Liver (tissue), 9 donors: ENCODE measurements around the gene DSCAML1. TPM values are rescaled to one million over a fixed set of nuclear protein-coding genes. Genes with fewer than 3 reads are reported as not detected.

Source experiments
- DNase-seq: peaks from one replicate; pipeline ENCODE4 v3.0.0-alpha.2; 2017; ENCODE audit warnings: low spot score
- H3K27ac ChIP-seq, 2 donors: one replicate each; pipeline ENCODE4 v1.7.0; 2013; ENCODE audit warnings: inconsistent platforms in 2 of 2, low read length in 2 of 2, control low read depth in 1 of 2, low read depth in 1 of 2, mild to moderate bottlenecking in 1 of 2
- H3K27me3 ChIP-seq, 4 donors: one replicate each; pipeline versions ENCODE4 v1.6.1 to v1.7.0; 2013; ENCODE audit warnings: low read length in 3 of 4, inconsistent platforms in 1 of 4, mild to moderate bottlenecking in 1 of 4, moderate library complexity in 1 of 4; ENCODE audit not compliant: control insufficient read depth in 4 of 4, insufficient read depth in 4 of 4
- H3K36me3 ChIP-seq, 4 donors: one replicate each; pipeline versions ENCODE4 v1.6.1 to v1.7.0; 2013; ENCODE audit warnings: low read length in 3 of 4, mild to moderate bottlenecking in 3 of 4, low read depth in 1 of 4, moderate library complexity in 1 of 4; ENCODE audit not compliant: control insufficient read depth in 4 of 4, insufficient read depth in 3 of 4
- H3K4me1 ChIP-seq, 4 donors: one replicate each; pipeline versions ENCODE4 v1.6.1 to v1.7.0; 2013; ENCODE audit warnings: low read length in 3 of 4, mild to moderate bottlenecking in 3 of 4, moderate library complexity in 1 of 4; ENCODE audit not compliant: control insufficient read depth in 4 of 4, insufficient read depth in 4 of 4
- H3K4me3 ChIP-seq, 3 donors: one replicate each; pipeline versions ENCODE4 v1.6.1 to v1.7.0; 2013; ENCODE audit warnings: low read length in 3 of 3, control low read depth in 1 of 3, low read depth in 1 of 3, mild to moderate bottlenecking in 1 of 3
- H3K9ac ChIP-seq, 2 donors: one replicate each; pipeline ENCODE4 v1.7.0; 2013; ENCODE audit warnings: low read length in 2 of 2, mild to moderate bottlenecking in 2 of 2, moderate library complexity in 2 of 2, control low read depth in 1 of 2, low read depth in 1 of 2
- H3K9me3 ChIP-seq, 4 donors: one replicate each; pipeline versions ENCODE4 v1.6.1 to v1.7.0; 2013; ENCODE audit warnings: low read length in 3 of 4; ENCODE audit not compliant: control insufficient read depth in 4 of 4
- CTCF ChIP-seq: fragments of 150-350 bp; IDR thresholded peaks from 2 replicates; pipeline ENCODE4 v1.5.1; 2017; ENCODE audit warnings: improper control_type of control experiment, low read depth, low read length; ENCODE audit not compliant: missing input control
- EGR1 ChIP-seq, 2 donors: IDR thresholded peaks; 2 replicates each; pipeline ENCODE4 v1.6.1; 2016 to 2018; ENCODE audit warnings: antibody characterized with exemption in 2 of 2, low read depth in 2 of 2
- FOXA1 ChIP-seq: IDR thresholded peaks from 2 replicates; pipeline ENCODE4 v1.6.1; 2016; ENCODE audit warnings: antibody characterized with exemption
- FOXA2 ChIP-seq: IDR thresholded peaks from 2 replicates; pipeline ENCODE4 v1.6.1; 2016; ENCODE audit warnings: antibody characterized with exemption
- HNF4A ChIP-seq, 2 donors: conservative IDR thresholded peaks; 2 replicates each; pipeline ENCODE4 v1.6.1; 2016; ENCODE audit warnings: antibody characterized with exemption in 2 of 2, mild to moderate bottlenecking in 2 of 2
- HNF4G ChIP-seq: IDR thresholded peaks from 2 replicates; pipeline ENCODE4 v1.6.1; 2016; ENCODE audit warnings: antibody characterized with exemption
- RAD21 ChIP-seq, 2 donors: IDR thresholded peaks; 2 replicates each; pipeline ENCODE4 v1.6.1; 2016; ENCODE audit warnings: antibody characterized with exemption in 2 of 2, mild to moderate bottlenecking in 2 of 2
- RXRA ChIP-seq, 2 donors: IDR thresholded peaks; 2 replicates each; pipeline ENCODE4 v1.6.1; 2017 to 2018; ENCODE audit warnings: antibody characterized with exemption in 2 of 2, mild to moderate bottlenecking in 1 of 2
- SP1 ChIP-seq: IDR thresholded peaks from 2 replicates; pipeline ENCODE4 v1.6.1; 2018; ENCODE audit warnings: antibody characterized with exemption, mild to moderate bottlenecking
- TAF1 ChIP-seq: conservative IDR thresholded peaks from 2 replicates; pipeline ENCODE4 v1.6.1; 2016; ENCODE audit warnings: antibody characterized with exemption, mild to moderate bottlenecking
- WGBS: extraction: QIAGEN DNeasy Blood & Tissue Kit; methylation state at CpG from one replicate; pipeline ENCODE4 v1.1.7; 2013; 5-methylcytosine and 5-hydroxymethylcytosine counted together
- polyA plus RNA-seq, 2 donors: library from polyadenylated mRNA; stranded (reverse) in 1 of 2; unstranded in 1 of 2; fragments of 200-250 nt in 1 of 2; fragments of >200 nt in 1 of 2; fragmentation: Nextera tagmentation in 1 of 2; extraction: Ambion mirVana in 1 of 2; gene quantifications; one replicate each; pipeline versions ENCODE4 v1.2.1 to v1.2.3, GENCODE V29; 2013 to 2015
- total RNA-seq, 2 donors: library from RNA; depleted of rRNA; stranded (reverse); fragments of >200 nt; gene quantifications; one replicate each; pipeline ENCODE4 v1.2.3, GENCODE V29; 2014
- TF ChIP-seq, protein P1 (sequence below): IDR thresholded peaks from 2 replicates; pipeline ENCODE4 v1.6.1; 2016; ENCODE audit warnings: antibody characterized with exemption
- donor health status: healthy.
- donor health status: healthy.
- donor health status: healthy.
- donor health status: healthy.
- donor health status: healthy.

Gene DSCAML1
- total and polyA plus RNA-seq, 4 donors: 0.07 to 0.42 (median 0.20) TPM

GRCh38 chr11:117772360-117772759 is 24.7 kb downstream of the DSCAML1 start (continued):
- no peak for TF ChIP-seq CTCF
- TF ChIP-seq TAF1: no peak
- no peak for TF ChIP-seq RAD21 (IDR thresholded peaks at IDR 0.05)

- no peaks in the 10 kb centered on the region for H3K36me3 ChIP-seq
- no peaks in the 10 kb centered on the region for H3K9me3 ChIP-seq
- no peak overlapping the region for H3K9ac ChIP-seq
- 92% methylated on average over 7 of the region's 7 CpGs for WGBS
- TF ChIP-seq TAF1 (no peak), SP1 (no peak), EGR1 (IDR thresholded peaks at IDR 0.05; ENCODE audit: low read depth in 2 of 2) (no peak), CTCF (no peak), RAD21 (IDR thresholded peaks at IDR 0.05) (no peak), FOXA1 (no peak), RXRA (IDR thresholded peaks at IDR 0.05) (no peak), HNF4G (no peak), HNF4A (conservative IDR thresholded peaks at IDR 0.05) (no peak)
- TF ChIP-seq, protein P1, sequence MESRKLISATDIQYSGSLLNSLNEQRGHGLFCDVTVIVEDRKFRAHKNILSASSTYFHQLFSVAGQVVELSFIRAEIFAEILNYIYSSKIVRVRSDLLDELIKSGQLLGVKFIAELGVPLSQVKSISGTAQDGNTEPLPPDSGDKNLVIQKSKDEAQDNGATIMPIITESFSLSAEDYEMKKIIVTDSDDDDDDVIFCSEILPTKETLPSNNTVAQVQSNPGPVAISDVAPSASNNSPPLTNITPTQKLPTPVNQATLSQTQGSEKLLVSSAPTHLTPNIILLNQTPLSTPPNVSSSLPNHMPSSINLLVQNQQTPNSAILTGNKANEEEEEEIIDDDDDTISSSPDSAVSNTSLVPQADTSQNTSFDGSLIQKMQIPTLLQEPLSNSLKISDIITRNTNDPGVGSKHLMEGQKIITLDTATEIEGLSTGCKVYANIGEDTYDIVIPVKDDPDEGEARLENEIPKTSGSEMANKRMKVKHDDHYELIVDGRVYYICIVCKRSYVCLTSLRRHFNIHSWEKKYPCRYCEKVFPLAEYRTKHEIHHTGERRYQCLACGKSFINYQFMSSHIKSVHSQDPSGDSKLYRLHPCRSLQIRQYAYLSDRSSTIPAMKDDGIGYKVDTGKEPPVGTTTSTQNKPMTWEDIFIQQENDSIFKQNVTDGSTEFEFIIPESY: no peak
- no peak overlapping the region for H3K4me3 ChIP-seq
- no peaks in the 10 kb centered on the region for H3K4me1 ChIP-seq
- no peaks in the 10 kb centered on the region for H3K27me3 ChIP-seq
- H3K27ac ChIP-seq: no peak overlapping the region
- DNase-seq: no peak
Measured at GRCh38 chr11:117771841-117772240, 25.2 kb downstream of the DSCAML1 start.

DNA sequence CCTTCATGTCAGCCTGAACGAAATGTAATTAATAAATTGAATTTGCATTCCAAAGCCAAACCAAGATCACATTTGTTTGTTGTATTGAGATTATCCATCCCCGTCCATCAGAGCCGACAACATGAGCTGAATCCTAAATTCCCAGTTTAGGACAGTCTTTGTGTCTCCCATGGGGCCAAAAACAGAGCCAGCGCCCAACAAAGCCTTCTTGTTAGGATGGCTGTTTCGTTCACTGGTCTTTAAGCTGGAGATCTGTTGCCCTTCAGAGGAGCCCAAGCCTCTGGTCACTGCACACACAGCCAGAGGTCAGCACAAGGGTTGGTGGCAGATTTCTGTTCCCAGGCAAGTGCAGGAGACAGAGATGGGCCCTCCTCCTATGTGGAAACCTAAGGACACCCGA is 25.8 kb downstream of the DSCAML1 start:
- H3K4me1 ChIP-seq: no peaks in the 10 kb centered on the region
- H3K4me3 ChIP-seq: no peak overlapping the region
- no peak for TF ChIP-seq FOXA2
- no peak for TF ChIP-seq EGR1 (IDR thresholded peaks at IDR 0.05; ENCODE audit: low read depth in 2 of 2)
- H3K9me3 ChIP-seq: no peaks in the 10 kb centered on the region
- H3K36me3 ChIP-seq: no peaks in the 10 kb centered on the region
- DNase-seq: no peak
- no peak overlapping the region for H3K9ac ChIP-seq
- no peaks in the 10 kb centered on the region for H3K27me3 ChIP-seq
- 88% methylated on average over 6 of the region's 6 CpGs for whole genome bisulfite sequencing
- no peak overlapping the region for H3K27ac ChIP-seq
